GM12801 (cell line): Measurements from ENCODE around the gene SLC26A11.

ENCODE experiments used
- TF ChIP-seq, protein P1 (sequence below): IDR thresholded peaks from one replicate; pipeline ENCODE4 v1.5.1; 2011; ENCODE audit warnings: control low read depth; ENCODE audit not compliant: insufficient read length; ENCODE audit errors: extremely low read depth

The SLC26A11 gene

DNA sequence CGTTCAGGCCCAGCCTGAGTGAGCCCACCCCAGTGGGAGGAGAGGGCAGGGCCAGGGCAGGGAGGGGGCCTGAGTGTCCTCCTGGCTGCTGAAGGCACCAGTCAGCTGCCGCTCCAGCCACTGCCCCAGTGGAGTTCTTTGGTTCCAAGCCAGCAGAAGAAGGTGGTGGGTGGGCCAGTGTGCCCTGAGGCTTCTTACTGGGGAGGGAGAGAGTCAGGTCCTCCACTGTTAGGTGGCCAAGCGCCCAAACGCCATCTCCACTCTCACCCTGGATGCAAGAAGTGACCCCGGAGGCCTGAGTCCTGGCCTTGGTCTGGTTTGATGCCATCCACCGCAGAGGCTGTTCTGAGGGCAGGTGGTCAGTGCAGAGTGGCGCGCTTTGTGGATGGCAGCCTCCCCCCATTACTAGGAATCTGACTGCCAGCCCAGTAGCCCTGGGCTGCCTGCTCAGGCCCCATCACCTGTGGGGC is 42.6 kb downstream of the SLC26A11 start:
- TF ChIP-seq, protein P1, sequence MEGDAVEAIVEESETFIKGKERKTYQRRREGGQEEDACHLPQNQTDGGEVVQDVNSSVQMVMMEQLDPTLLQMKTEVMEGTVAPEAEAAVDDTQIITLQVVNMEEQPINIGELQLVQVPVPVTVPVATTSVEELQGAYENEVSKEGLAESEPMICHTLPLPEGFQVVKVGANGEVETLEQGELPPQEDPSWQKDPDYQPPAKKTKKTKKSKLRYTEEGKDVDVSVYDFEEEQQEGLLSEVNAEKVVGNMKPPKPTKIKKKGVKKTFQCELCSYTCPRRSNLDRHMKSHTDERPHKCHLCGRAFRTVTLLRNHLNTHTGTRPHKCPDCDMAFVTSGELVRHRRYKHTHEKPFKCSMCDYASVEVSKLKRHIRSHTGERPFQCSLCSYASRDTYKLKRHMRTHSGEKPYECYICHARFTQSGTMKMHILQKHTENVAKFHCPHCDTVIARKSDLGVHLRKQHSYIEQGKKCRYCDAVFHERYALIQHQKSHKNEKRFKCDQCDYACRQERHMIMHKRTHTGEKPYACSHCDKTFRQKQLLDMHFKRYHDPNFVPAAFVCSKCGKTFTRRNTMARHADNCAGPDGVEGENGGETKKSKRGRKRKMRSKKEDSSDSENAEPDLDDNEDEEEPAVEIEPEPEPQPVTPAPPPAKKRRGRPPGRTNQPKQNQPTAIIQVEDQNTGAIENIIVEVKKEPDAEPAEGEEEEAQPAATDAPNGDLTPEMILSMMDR = no peak

DNA sequence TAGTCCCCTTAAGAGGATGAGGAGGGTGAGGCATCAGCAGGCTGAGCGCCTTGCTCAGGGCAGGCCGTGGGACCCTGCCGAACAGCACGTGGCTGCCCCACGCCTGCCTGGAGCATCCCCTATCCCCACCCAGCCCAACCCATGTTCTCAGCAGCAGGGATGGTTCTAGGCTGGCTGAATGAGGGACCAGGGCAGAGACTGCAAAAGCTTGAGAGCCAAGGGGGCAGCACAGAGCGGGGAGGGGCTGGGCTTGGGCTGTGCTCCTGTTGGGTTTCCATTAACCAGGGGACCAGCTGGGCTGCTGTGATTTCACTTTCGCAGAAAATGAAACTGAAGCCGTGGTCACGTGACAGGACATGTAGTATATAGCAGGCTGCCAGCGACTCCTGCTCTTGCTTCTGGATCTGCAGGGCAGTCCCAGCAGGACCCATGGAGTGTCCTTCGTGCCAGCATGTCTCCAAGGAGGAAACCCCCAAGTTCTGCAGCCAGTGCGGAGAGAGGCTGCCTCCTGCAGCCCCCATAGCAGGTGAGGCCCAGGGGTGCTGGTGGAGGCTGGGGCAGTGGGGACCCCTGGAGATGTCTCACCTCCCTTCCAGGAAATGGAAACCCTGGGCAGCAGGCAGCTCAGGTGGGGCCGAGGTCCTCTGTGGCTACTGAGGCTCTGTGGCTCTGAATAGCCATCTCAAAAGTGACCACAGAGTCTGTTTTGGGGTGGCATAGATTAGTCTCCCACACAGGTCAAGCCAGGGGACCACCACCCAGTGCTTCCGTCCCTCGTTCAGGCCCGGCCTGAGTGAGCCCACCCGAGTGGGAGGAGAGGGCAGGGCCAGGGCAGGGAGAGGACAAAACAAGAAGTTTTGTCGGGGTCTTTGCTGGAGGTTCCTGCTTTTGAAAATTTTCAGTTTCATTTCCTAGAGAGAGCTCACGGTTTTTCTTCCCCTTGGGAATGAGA is 43.3 kb downstream of the SLC26A11 start:
- TF ChIP-seq, protein P1 = no peak

DNA sequence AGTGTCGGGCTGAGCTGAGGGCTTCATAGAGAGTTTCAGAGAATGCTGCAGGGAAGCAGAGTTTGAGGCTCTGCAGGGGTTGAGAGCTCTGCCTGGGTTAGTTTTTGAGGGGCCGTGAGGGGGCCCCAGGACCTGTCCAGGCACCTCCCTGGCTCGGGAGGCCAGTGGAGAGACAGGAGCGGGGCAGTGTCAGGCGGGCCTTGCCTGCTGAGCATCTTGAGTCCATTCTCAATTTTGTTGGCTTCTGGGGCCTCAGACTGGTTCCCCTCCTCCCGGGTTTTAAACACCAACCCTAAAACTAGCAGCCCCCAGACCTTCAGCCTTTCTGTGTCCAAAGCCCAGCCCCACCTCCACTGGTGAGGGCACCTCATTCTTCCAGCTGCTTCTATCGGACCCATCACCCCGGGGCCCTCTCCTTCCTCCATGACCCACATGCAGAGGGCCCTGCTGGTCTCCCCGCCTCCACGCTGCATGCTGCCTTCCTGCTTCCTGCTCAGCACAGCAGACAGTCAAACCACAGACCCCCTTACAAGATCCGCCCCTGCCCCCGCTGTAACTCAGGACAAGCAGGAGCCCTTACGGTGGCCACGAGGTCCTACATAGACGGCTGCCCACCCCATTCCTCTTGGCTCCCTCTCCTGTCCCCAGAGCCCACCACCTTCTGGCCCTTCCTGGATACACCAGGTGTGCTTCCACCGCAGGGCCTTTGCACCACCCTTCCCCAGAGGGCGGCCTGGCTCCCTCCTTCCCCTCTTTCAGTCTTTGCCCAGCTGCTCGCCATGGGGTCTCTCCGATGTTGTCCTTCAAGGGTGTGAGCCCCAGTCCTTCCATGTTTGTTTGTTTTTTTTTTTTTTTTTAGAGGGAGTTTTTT is 44.2 kb downstream of the SLC26A11 start:
- TF ChIP-seq, protein P1 = no peak

DNA sequence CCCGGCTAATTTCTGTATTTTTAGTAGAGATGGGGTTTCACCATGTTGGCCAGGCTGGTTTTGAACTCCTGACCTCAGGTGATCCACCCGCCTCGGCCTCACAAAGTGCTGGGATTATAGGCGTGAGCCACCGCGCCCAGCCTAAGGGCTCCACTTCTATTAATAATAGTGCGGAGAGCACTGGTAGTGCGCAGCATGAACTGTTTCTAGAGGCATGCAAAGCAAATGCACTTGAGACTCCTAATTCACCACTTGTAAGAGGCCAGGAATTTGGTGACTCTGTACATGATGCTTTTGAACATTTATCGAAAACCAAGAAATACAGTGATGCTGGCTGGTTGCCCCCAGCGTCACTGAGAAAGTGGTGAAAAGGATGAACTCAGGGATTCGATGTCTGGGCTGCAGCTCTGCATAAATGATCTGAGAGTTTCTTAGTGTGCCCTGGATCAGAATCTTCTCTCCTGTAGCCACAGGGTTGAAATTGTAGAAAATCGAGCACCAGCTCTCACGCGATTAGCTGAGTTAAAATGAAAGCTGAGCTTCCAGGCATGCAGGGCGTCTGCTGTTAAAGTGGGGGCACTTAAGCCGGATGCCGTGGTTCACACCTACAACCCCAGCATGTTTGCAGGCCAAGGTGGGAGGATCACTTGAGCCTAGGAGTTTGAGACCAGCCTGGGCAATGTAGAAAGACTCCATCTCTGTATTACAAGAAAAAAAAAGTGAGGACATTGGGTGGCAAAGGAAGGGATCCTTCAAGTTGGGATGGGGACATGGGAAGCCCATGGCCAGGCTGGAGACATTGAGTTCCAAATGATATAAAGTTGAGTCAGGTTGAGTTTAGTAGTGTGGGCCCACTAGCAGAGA is 45.2 kb downstream of the SLC26A11 start:
- TF ChIP-seq, protein P1 = no peak

DNA sequence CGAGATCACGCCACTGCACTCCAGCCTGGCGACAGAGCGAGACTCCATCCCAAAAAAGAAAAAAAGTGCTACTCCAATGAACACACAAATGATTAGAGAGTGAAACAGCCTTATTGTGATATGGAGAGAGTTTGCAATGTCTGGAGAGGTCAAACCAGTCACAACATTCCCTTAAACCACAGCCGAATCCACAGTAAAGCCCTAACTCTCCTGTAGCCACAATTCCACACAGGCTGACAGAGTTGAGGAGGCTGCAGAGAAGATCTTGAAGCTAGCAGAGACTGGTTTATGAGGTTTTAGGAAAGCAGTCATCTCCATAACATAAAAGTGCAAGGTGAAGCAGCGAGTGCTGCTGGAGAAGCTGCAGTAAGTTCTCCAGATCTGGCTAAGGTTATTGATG is 47.2 kb downstream of the SLC26A11 start:
- TF ChIP-seq, protein P1 = no peak

DNA sequence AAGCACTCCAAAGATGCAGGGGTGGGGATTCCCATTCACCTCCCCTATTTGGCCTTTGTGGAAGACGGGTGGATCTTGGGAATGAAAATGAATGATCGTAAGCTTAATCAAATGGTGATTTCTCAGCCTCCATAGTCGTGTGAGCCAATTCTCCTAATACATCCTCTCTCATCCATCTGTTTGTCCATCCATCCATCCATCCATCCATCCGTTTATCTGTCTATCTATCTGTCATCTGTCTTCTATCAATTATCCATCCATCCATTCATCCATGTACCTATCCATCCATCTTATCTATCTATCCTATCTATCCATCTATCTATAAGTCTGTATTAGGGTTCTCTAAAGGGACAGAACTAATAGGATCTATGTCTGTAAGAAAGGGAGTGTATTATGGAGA is 48.2 kb downstream of the SLC26A11 start:
- TF ChIP-seq, protein P1 = no peak

DNA sequence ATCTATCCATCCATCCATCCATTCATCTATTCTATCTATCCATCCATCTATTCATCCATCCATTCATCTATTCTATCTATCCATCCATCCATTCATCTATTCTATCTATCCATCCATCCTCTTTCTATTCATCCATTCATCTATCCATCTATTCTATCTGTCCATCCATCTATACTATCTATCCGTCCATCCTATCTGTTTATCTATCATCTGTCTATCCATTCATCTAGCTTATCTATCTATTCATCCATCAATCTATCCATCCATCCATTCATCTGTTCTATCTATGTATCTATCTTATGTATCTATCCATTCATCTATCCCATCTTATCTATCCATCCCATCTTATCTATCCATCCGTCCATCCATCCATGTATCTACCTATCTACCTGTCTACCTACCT is 49.2 kb downstream of the SLC26A11 start:
- TF ChIP-seq, protein P1 = no peak
